HepG2 (cell line): ENCODE measurements around the gene HECTD1. TPM values are rescaled to one million over a fixed set of nuclear protein-coding genes. Genes with fewer than 3 reads are reported as not detected.

Experiments
- ATAC-seq: fragments of 200-7000 bp; cut with Tn5 transposase; 3 replicates; pipeline ENCODE4 v1.9.1; 2020; ENCODE audit warnings: mild to moderate bottlenecking, moderate library complexity
- BruUV-seq: library from RNA; stranded (reverse); fragments of 400-500 nt; replicated peaks from 2 replicates; lab custom pipeline; 2021; lab: Mats Ljungman, UMichigan
- CTCF ChIA-PET: fragments of 300-600 bp; formaldehyde crosslinking; extraction: SDS; loops from one replicate; lab custom pipeline; 2021; ENCODE audit warnings: low total read pairs, inconsistent platforms, low intra/inter-chr PET ratio; lab: Yijun Ruan, JAX
- POLR2A ChIA-PET: fragments of 350-600 bp; sonication (Branson Sonifier 250); formaldehyde crosslinking; loops from one replicate; lab custom pipeline; 2020; ENCODE audit warnings: antibody characterized with exemption, inconsistent platforms; lab: Yijun Ruan, JAX
- DNase-seq: peaks from one replicate; pipeline ENCODE4 v3.0.0-alpha.2; 2015; ENCODE audit warnings: low spot score
- FAIRE-seq: peaks from 3 replicates; lab custom pipeline; 2011; peaks lifted over from hg19 to GRCh38; lab: Jason Lieb, UNC
- H2AFZ ChIP-seq: one replicate; pipeline ENCODE4 v1.6.1; 2011; ENCODE audit warnings: low read length, inconsistent platforms
- H3K27ac ChIP-seq: fragments of 300-600 bp; 3 replicates; pipeline ENCODE4 v1.8.0; 2011; ENCODE audit warnings: mixed run types, mild to moderate bottlenecking, mixed read lengths, low read length, inconsistent platforms; ENCODE audit not compliant: insufficient read depth; ENCODE audit errors: extremely low read length
- H3K27me3 ChIP-seq, 2 experiments: fragments of 200-600 bp in 1 of 2; 2 replicates in 1 of 2; 3 replicates in 1 of 2; pipeline versions ENCODE4 v1.6.0 to v1.8.0; 2011; ENCODE audit warnings: low read length in 2 of 2, mild to moderate bottlenecking in 2 of 2, moderate library complexity in 2 of 2, inconsistent platforms in 1 of 2; ENCODE audit not compliant: insufficient read depth in 2 of 2, control insufficient read depth in 1 of 2
- H3K36me3 ChIP-seq, 2 experiments: fragments of 200-600 bp in 1 of 2; replicated peaks in 1 of 2; 2 replicates in 1 of 2; 3 replicates in 1 of 2; pipeline versions ENCODE4 v1.5.1 to v1.8.0; 2011; ENCODE audit warnings: low read length in 2 of 2, inconsistent platforms in 1 of 2; ENCODE audit not compliant: insufficient read depth in 2 of 2, control insufficient read depth in 1 of 2
- H3K4me1 ChIP-seq: 2 replicates; pipeline ENCODE4 v1.5.1; 2012; ENCODE audit warnings: low read length, inconsistent platforms; ENCODE audit not compliant: insufficient read depth
- H3K4me2 ChIP-seq: 2 replicates; pipeline ENCODE4 v1.6.0; 2011; ENCODE audit warnings: low read depth, low read length, inconsistent platforms
- H3K4me3 ChIP-seq, 3 experiments: fragments of 200-600 bp in 1 of 3; sonication (generic), shearing (Covaris generic) in 1 of 3; replicated peaks in 1 of 3; 2 replicates each; pipeline ENCODE4 v1.5.1; 2011 to 2016; ENCODE audit warnings: low read length in 3 of 3, inconsistent platforms in 2 of 3, low read depth in 2 of 3, mild to moderate bottlenecking in 2 of 3, control low read depth in 1 of 3, mixed read lengths in 1 of 3; ENCODE audit not compliant: insufficient read depth in 1 of 3
- H3K79me2 ChIP-seq: one replicate; pipeline ENCODE4 v1.6.1; 2011; ENCODE audit warnings: low read length, inconsistent platforms; ENCODE audit not compliant: insufficient read depth
- H3K9ac ChIP-seq: 2 replicates; pipeline ENCODE4 v1.6.0; 2011; ENCODE audit warnings: mild to moderate bottlenecking, low read depth, low read length, inconsistent platforms; ENCODE audit not compliant: insufficient read depth
- H3K9me3 ChIP-seq: 2 replicates; pipeline ENCODE4 v1.5.1; 2012; ENCODE audit warnings: mild to moderate bottlenecking, low read length
- H4K20me1 ChIP-seq: 2 replicates; pipeline ENCODE4 v1.6.0; 2011; ENCODE audit warnings: inconsistent platforms, mild to moderate bottlenecking, low read length, moderate library complexity; ENCODE audit not compliant: insufficient read depth
- BCL6 ChIP-seq: IDR thresholded peaks from 2 replicates; pipeline ENCODE4 v1.6.1; 2016; ENCODE audit warnings: missing genetic modification reagents, missing compliant biosample characterization
- BCLAF1 ChIP-seq: fragments of 450-650 bp; IDR thresholded peaks from 2 replicates; pipeline ENCODE4 v1.6.1; 2017; ENCODE audit warnings: mild to moderate bottlenecking
- FOXK2 ChIP-seq: fragments of 450-650 bp; IDR thresholded peaks from 2 replicates; pipeline ENCODE4 v1.6.1; 2016
- GATAD2A ChIP-seq: IDR thresholded peaks from 2 replicates; pipeline ENCODE4 v1.6.1; 2016
- HOMEZ ChIP-seq: IDR thresholded peaks from 2 replicates; pipeline ENCODE4 v1.6.1; 2016; ENCODE audit warnings: low read depth
- KMT2B ChIP-seq: IDR thresholded peaks from 2 replicates; pipeline ENCODE4 v1.6.1; 2016; ENCODE audit warnings: missing genetic modification reagents, missing compliant biosample characterization
- NFATC3 ChIP-seq: sonication (generic); formaldehyde crosslinking; IDR thresholded peaks from 2 replicates; pipeline ENCODE4 v1.5.1; 2020; ENCODE audit warnings: mild to moderate bottlenecking, missing genetic modification reagents
- NR2F1 ChIP-seq, 2 experiments: fragments of 450-650 bp in 1 of 2; formaldehyde crosslinking in 1 of 2; IDR thresholded peaks; 2 replicates each; pipeline versions ENCODE4 v1.5.0 to v1.6.1; 2016 to 2020; ENCODE audit warnings: mild to moderate bottlenecking in 1 of 2, missing compliant biosample characterization in 1 of 2, missing genetic modification reagents in 1 of 2, moderate library complexity in 1 of 2
- RAD51 ChIP-seq: fragments of 450-650 bp; IDR thresholded peaks from 2 replicates; pipeline ENCODE4 v1.6.1; 2016; ENCODE audit warnings: borderline replicate concordance
- SIX1 ChIP-seq: sonication (generic); formaldehyde crosslinking; IDR thresholded peaks from 2 replicates; pipeline ENCODE4 v1.4.0; 2020; ENCODE audit warnings: missing genetic modification reagents, borderline replicate concordance
- SIX4 ChIP-seq: sonication (generic); formaldehyde crosslinking; IDR thresholded peaks from 2 replicates; pipeline ENCODE4 v1.4.0; 2020; ENCODE audit warnings: missing genetic modification reagents
- THRA ChIP-seq: sonication (generic); formaldehyde crosslinking; IDR thresholded peaks from 2 replicates; pipeline ENCODE4 v1.4.0; 2020; ENCODE audit warnings: missing genetic modification reagents, borderline replicate concordance
- ZNF138 ChIP-seq: sonication (generic); formaldehyde crosslinking; IDR thresholded peaks from 2 replicates; pipeline ENCODE4 v1.5.0; 2020; ENCODE audit warnings: mild to moderate bottlenecking, low read depth, missing genetic modification reagents
- ZNF292 ChIP-seq: sonication (generic); formaldehyde crosslinking; IDR thresholded peaks from 2 replicates; pipeline ENCODE4 v1.8.1; 2022; ENCODE audit warnings: mild to moderate bottlenecking, low read depth, missing genetic modification reagents, borderline replicate concordance
- ZNF547 ChIP-seq: sonication (generic); formaldehyde crosslinking; IDR thresholded peaks from 2 replicates; pipeline ENCODE4 v1.5.1; 2020; ENCODE audit warnings: mild to moderate bottlenecking, missing genetic modification reagents
- ZNF703 ChIP-seq: sonication (generic); formaldehyde crosslinking; IDR thresholded peaks from 2 replicates; pipeline ENCODE4 v1.5.1; 2020; ENCODE audit warnings: missing genetic modification reagents, mild to moderate bottlenecking, moderate library complexity, borderline replicate concordance
- WGBS: methylation state at CpG from one replicate; pipeline ENCODE4 v1.1.6; 2017; ENCODE audit warnings: low lambda C conversion rate; 5-methylcytosine and 5-hydroxymethylcytosine counted together
- in situ Hi-C: cut with HindIII; loops from 2 replicates; pipeline ENCODE4 v1.10.0; 2017; ENCODE audit warnings: low pct_unique_long_range_greater_than_20kb; ENCODE audit not compliant: extremely low pct_ligation_motif_present
- intact Hi-C: fragments of 100-400 bp; cut with micrococcal nuclease; formaldehyde crosslinking; loops from one replicate; pipeline ENCODE4 v1.10.0; 2022; ENCODE audit not compliant: unreplicated experiment
- polyA plus RNA-seq, 8 experiments: library from polyadenylated mRNA; depleted of rRNA in 3 of 8; stranded (reverse) in 7 of 8; unstranded in 1 of 8; fragments of >200 nt; fragmentation: Illumina TruSeq in 4 of 8; extraction: Trizol in 4 of 8; gene quantifications; 2 replicates each; pipeline versions ENCODE4 v1.2.1 to v1.2.3, GENCODE V29; 2011 to 2016; ENCODE audit warnings: low read depth in 4 of 8, missing spikeins in 1 of 8, mixed read lengths in 1 of 8; ENCODE audit not compliant: insufficient read depth in 1 of 8
- total RNA-seq, 5 experiments: library from RNA; depleted of rRNA; stranded (reverse); fragments of >200 nt; fragmentation: Illumina TruSeq; extraction: Trizol; gene quantifications; 2 replicates each; pipeline ENCODE4 v1.2.3, GENCODE V29; 2016; ENCODE audit warnings: low read depth in 1 of 5
- TF ChIP-seq, protein P1 (sequence below): sonication (generic); formaldehyde crosslinking; IDR thresholded peaks from 2 replicates; pipeline ENCODE4 v1.4.0; 2020; ENCODE audit warnings: mild to moderate bottlenecking, missing genetic modification reagents, borderline replicate concordance

The HECTD1 gene
- total and polyA plus RNA-seq, 2 of the 13 experiments (the other 11 are each of a cell fraction or from before 2014, with no cell fraction given), result 312 to 560 TPM

- 0 out of 2 replicates have a peak, but pooled peaks have one; percentile 40 for TF ChIP-seq ZNF547 (CRISPR knock-in tag)
- no peak for TF ChIP-seq ZNF703 (CRISPR knock-in tag)
- TF ChIP-seq KMT2B, result 0 out of 2 replicates have a peak, but pooled peaks have one; percentile 14
- 0 out of 2 replicates have a peak, but pooled peaks have one; percentile 1 for TF ChIP-seq SIX4
Measured at GRCh38 chr14:31200702-31200990, 6.9 kb downstream of the HECTD1 start (continued).

GRCh38 chr14:31197671-31198070 is 9.9 kb downstream of the HECTD1 start:
- Histone ChIP-seq H2AFZ (no peak overlapping the region), H3K4me1 (peaks cover 80% of the 10 kb centered on the region), H3K36me3 (peaks cover 15 to 78% of the 10 kb centered on the region in 2 experiments), H3K9ac (no peak overlapping the region), H4K20me1 (peaks cover 54% of the 10 kb centered on the region), H3K9me3 (no peaks in the 10 kb centered on the region), H3K4me2 (no peak overlapping the region), H3K4me3 (no peak overlapping the region), H3K79me2 (peaks cover 98% of the 10 kb centered on the region), H3K27ac (no peak overlapping the region), H3K27me3 (no peaks in the 10 kb centered on the region)
- DNase-seq (peak; percentile 62), FAIRE-seq (no peak), ATAC-seq (peak; percentile 4; the same call in 2 of the 3 replicates)
- whole genome bisulfite sequencing, result 100% methylated on average over 1 of the region's 1 CpG
- intact Hi-C loops (no loop called here), in situ Hi-C loops (no loop called here)
- BruUV-seq, result no TSS peak
- POLR2A ChIA-PET, result interaction anchor here (7.3 kb wide), 1 partner anchor 10 kb away, joined by 37 read pairs; the partner anchor contains the start of gene HECTD1
- CTCF ChIA-PET, result no interaction called here
- TF ChIP-seq GATAD2A (CRISPR knock-in tag), result peak; percentile 80
- 0 out of 2 replicates have a peak, but pooled peaks have one; percentile 19 for TF ChIP-seq BCL6
- no peak for TF ChIP-seq RAD51
- 0 out of 2 replicates have a peak, but pooled peaks have one; percentile 22 for TF ChIP-seq SIX1 (CRISPR knock-in tag)
- TF ChIP-seq BCLAF1, result no peak
- TF ChIP-seq THRA (CRISPR knock-in tag), result no peak
- TF ChIP-seq HOMEZ (CRISPR knock-in tag), result peak; percentile 33; the same call in 1 of the 2 replicates
- no peak for TF ChIP-seq NFATC3 (CRISPR knock-in tag)
- TF ChIP-seq, protein P1, sequence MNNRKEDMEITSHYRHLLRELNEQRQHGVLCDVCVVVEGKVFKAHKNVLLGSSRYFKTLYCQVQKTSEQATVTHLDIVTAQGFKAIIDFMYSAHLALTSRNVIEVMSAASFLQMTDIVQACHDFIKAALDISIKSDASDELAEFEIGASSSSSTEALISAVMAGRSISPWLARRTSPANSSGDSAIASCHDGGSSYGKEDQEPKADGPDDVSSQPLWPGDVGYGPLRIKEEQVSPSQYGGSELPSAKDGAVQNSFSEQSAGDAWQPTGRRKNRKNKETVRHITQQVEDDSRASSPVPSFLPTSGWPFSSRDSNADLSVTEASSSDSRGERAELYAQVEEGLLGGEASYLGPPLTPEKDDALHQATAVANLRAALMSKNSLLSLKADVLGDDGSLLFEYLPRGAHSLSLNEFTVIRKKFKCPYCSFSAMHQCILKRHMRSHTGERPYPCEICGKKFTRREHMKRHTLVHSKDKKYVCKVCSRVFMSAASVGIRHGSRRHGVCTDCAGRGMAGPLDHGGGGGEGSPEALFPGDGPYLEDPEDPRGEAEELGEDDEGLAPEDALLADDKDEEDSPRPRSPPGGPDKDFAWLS (CRISPR knock-in tag), result no peak
- no peak for TF ChIP-seq FOXK2
- TF ChIP-seq NR2F1 (CRISPR knock-in tag; IDR thresholded peaks at IDR 0.05), result peak in 1 of 2 experiments; percentile 70; a peak in 2 of 4 replicates
- TF ChIP-seq ZNF292, result no peak
- no peak for TF ChIP-seq ZNF138 (CRISPR knock-in tag)
